ENCODE results near the gene CD9.

The CD9 gene

GRCh38 chr12:6233121-6233971 lies 33.1 kb downstream of the CD9 start:
- no peak for DNase-seq (ENCODE audit: low read depth in 1 of 2, low spot score in 1 of 2)
- in situ Hi-C loops (cut with HindIII; ENCODE audit: low pct_unique_long_range_greater_than_20kb, low sequenced_read_pairs) = no loop called here
- TF ChIP-seq JUND (IDR thresholded peaks at IDR 0.05; ENCODE audit: low read depth) = no peak

DNA sequence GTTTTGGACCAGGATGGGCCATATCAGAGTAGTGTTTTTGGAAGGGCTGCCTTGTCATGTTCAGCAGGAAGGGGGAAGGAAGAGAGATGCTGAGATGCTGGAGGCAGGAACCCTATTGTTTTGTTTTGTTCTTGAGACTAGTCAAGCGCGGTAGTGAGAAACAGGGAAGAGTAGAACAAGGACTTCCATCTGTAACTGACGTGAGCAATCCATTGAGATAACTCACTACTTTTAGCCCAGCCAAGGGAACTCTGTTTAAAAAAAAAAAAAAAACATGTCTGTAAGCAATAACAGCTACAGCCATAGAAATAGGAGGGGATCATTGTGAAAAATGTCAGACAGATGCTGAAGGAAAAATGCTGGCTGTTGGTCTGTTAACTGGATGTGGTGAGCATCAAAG lies 34.0 kb downstream of the CD9 start:
- in situ Hi-C loops (cut with HindIII; ENCODE audit: low pct_unique_long_range_greater_than_20kb, low sequenced_read_pairs) = no loop called here
- no peak for DNase-seq (ENCODE audit: low read depth in 1 of 2, low spot score in 1 of 2)
- TF ChIP-seq JUND (IDR thresholded peaks at IDR 0.05; ENCODE audit: low read depth) = no peak

- no peak for DNase-seq (ENCODE audit: low read depth in 1 of 2, low spot score in 1 of 2)
- no peak for TF ChIP-seq JUND (IDR thresholded peaks at IDR 0.05; ENCODE audit: low read depth)
- in situ Hi-C loops (cut with HindIII; ENCODE audit: low pct_unique_long_range_greater_than_20kb, low sequenced_read_pairs) = no loop called here
Observed at GRCh38 chr12:6234906-6235305, 34.7 kb downstream of the CD9 start.

GRCh38 chr12:6235499-6235898 lies 35.3 kb downstream of the CD9 start:
- DNase-seq (ENCODE audit: low read depth in 1 of 2, low spot score in 1 of 2) = peak in 1 of 2 experiments; percentile 97
- in situ Hi-C loops (cut with HindIII; ENCODE audit: low pct_unique_long_range_greater_than_20kb, low sequenced_read_pairs) = no loop called here
- peak; percentile 46; the same call in 1 of the 2 replicates for TF ChIP-seq JUND (IDR thresholded peaks at IDR 0.05; ENCODE audit: low read depth)

DNA sequence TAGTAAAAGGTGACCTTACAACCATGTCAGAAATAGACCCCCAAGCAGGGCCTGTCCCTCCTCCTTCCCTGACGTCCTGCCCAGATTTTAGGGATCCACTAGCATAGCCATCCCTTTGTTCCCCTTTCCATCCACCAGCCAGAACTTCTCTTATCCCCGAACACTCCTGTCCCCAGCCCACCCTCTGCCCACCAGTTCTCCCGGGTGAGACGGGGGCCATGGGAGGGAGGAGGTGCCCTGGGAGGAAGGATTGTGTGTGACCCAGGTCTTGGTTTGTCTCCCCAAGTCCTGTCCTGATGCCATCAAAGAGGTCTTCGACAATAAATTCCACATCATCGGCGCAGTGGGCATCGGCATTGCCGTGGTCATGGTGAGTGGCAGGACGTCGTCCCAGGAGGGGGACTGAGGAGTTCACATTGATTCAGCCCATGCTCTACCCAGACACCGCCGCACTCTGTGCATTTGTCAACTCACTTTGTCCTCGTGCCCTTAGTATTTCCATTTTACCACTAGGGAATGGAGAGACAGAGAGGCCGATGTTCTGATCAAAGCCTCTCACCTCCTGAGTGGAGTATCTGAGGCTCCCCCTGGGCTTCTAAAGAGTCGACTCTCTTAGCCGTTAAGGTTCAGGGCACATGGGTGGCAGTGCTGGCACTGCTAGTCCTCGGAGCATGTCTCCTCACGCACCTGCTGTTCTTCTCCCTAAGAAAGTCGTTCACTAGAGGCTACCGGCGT lies 35.9 kb downstream of the CD9 start:
- in situ Hi-C loops (cut with HindIII; ENCODE audit: low pct_unique_long_range_greater_than_20kb, low sequenced_read_pairs) = no loop called here
- TF ChIP-seq JUND (IDR thresholded peaks at IDR 0.05; ENCODE audit: low read depth) = no peak
- no peak for DNase-seq (ENCODE audit: low read depth in 1 of 2, low spot score in 1 of 2)

DNA sequence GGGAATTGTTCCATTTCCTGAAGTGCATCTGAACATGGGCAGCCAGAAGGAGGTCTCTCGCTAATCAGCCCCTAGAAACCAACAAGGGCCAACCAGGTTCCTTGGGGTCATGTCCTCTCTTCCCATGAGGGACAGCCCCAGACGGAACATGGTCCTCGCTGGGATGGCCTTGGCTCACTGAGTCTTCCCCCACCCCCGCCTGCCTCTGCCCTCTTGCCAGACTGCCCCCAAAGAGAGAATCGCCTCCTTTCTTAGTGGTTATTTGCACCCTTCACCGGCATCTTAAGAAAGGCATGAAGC lies 36.4 kb downstream of the CD9 start:
- DNase-seq (ENCODE audit: low read depth in 1 of 2, low spot score in 1 of 2) = no peak
- in situ Hi-C loops (cut with HindIII; ENCODE audit: low pct_unique_long_range_greater_than_20kb, low sequenced_read_pairs) = no loop called here
- no peak for TF ChIP-seq JUND (IDR thresholded peaks at IDR 0.05; ENCODE audit: low read depth)

- in situ Hi-C loops (cut with HindIII; ENCODE audit: low pct_unique_long_range_greater_than_20kb, low sequenced_read_pairs) = no loop called here
- no peak for DNase-seq (ENCODE audit: low read depth in 1 of 2, low spot score in 1 of 2)
- no peak for TF ChIP-seq JUND (IDR thresholded peaks at IDR 0.05; ENCODE audit: low read depth)
Observed at GRCh38 chr12:6237830-6238229, 37.6 kb downstream of the CD9 start.

GRCh38 chr12:6238875-6239274 lies 38.7 kb downstream of the CD9 start:
- no peak for DNase-seq (ENCODE audit: low read depth in 1 of 2, low spot score in 1 of 2)
- in situ Hi-C loops (cut with HindIII; ENCODE audit: low pct_unique_long_range_greater_than_20kb, low sequenced_read_pairs) = no loop called here
- no peak for TF ChIP-seq JUND (IDR thresholded peaks at IDR 0.05; ENCODE audit: low read depth)

- TF ChIP-seq JUND (IDR thresholded peaks at IDR 0.05; ENCODE audit: low read depth) = no peak
- in situ Hi-C loops (cut with HindIII; ENCODE audit: low pct_unique_long_range_greater_than_20kb, low sequenced_read_pairs) = no loop called here
- DNase-seq (ENCODE audit: low read depth in 1 of 2, low spot score in 1 of 2) = no peak
Observed at GRCh38 chr12:6241495-6241894, 41.3 kb downstream of the CD9 start.

- no peak for DNase-seq (ENCODE audit: low read depth in 1 of 2, low spot score in 1 of 2)
- no peak for TF ChIP-seq JUND (IDR thresholded peaks at IDR 0.05; ENCODE audit: low read depth)
- in situ Hi-C loops (cut with HindIII; ENCODE audit: low pct_unique_long_range_greater_than_20kb, low sequenced_read_pairs) = no loop called here
Observed at GRCh38 chr12:6249580-6249979, 49.4 kb downstream of the CD9 start.

DNA sequence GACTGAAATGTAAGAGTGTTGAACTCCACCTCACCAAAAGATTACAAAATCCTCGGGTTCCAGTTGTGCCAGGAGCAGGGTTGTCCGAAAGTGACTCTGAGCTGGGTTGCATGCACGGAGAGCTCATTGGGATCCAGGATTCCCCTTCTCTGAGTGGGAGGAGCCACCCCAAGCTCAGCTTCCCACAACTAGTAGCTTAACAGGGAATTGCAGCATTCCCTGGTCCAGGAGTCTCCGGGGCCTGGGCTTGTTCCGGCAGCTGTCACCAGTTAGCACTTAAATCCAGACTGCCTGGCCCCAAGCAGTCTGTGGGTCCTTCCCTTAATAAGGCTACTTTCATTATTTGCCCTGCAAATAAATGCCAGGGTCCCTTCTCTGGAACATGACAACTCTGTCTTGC lies 50.1 kb downstream of the CD9 start:
- no peak for DNase-seq (ENCODE audit: low read depth in 1 of 2, low spot score in 1 of 2)
- in situ Hi-C loops (cut with HindIII; ENCODE audit: low pct_unique_long_range_greater_than_20kb, low sequenced_read_pairs) = no loop called here
- TF ChIP-seq JUND (IDR thresholded peaks at IDR 0.05; ENCODE audit: low read depth) = no peak

DNA sequence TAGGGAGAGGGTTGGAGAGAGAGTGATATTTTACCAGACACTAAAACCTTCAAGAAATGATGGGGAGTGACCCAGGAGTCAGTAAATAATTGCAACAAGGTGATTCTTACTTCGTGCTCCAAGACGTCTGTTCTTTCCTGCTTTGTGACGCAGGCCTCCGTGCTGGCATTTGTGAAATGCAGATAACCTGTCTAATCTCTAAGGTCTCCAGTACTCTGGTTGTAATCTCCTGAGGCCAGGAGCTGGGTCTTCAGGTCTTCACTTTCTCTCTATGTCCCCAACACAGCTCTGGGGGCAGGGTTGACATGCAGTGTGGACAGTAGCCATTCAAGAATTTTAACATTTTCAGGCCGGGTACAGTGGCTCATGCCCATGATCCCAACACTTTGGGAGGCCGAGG lies 53.1 kb downstream of the CD9 start:
- no peak for TF ChIP-seq JUND (IDR thresholded peaks at IDR 0.05; ENCODE audit: low read depth)
- in situ Hi-C loops (cut with HindIII; ENCODE audit: low pct_unique_long_range_greater_than_20kb, low sequenced_read_pairs) = no loop called here
- DNase-seq (ENCODE audit: low read depth in 1 of 2, low spot score in 1 of 2) = no peak

- TF ChIP-seq JUND (IDR thresholded peaks at IDR 0.05; ENCODE audit: low read depth) = no peak
- no peak for DNase-seq (ENCODE audit: low read depth in 1 of 2, low spot score in 1 of 2)
- in situ Hi-C loops (cut with HindIII; ENCODE audit: low pct_unique_long_range_greater_than_20kb, low sequenced_read_pairs) = no loop called here
Observed at GRCh38 chr12:6254491-6254890, 54.3 kb downstream of the CD9 start.

Measured in T47D (cell line).